GM18907 (cell line): ENCODE measurements around the gene FADS6.

Experiments
- ATAC-seq: cut with Tn5 transposase; IDR thresholded peaks from one replicate; pipeline ENCODE4 v1.9.1; 2021; ENCODE audit warnings: mild to moderate bottlenecking, moderate library complexity; ENCODE audit not compliant: unreplicated experiment

The FADS6 gene

GRCh38 chr17:74892013-74892841 is 1.2 kb downstream of the FADS6 start:
- ATAC-seq, result no peak

GRCh38 chr17:74890554-74890953 is 2.9 kb downstream of the FADS6 start:
- ATAC-seq, result no peak

- ATAC-seq, result no peak
Measured at GRCh38 chr17:74888469-74888868, 5.0 kb downstream of the FADS6 start.

GRCh38 chr17:74883241-74883745 is 10.1 kb downstream of the FADS6 start:
- no peak for ATAC-seq

GRCh38 chr17:74882517-74883240 is 10.8 kb downstream of the FADS6 start:
- no peak for ATAC-seq

- no peak for ATAC-seq
Measured at GRCh38 chr17:74881073-74881472, 12.4 kb downstream of the FADS6 start.

- ATAC-seq, result no peak
Measured at GRCh38 chr17:74879308-74879707, 14.1 kb downstream of the FADS6 start.

- ATAC-seq, result no peak
Measured at GRCh38 chr17:74878658-74879057, 14.8 kb downstream of the FADS6 start.

- no peak for ATAC-seq
Measured at GRCh38 chr17:74877592-74878548, 15.6 kb downstream of the FADS6 start.

GRCh38 chr17:74875977-74876593 is 17.3 kb downstream of the FADS6 start:
- no peak for ATAC-seq

- no peak for ATAC-seq
Measured at GRCh38 chr17:74875155-74875976, 18.1 kb downstream of the FADS6 start.

GRCh38 chr17:74874615-74875037 is 18.8 kb downstream of the FADS6 start:
- ATAC-seq, result no peak

GRCh38 chr17:74873874-74874614 is 19.4 kb downstream of the FADS6 start:
- ATAC-seq, result no peak

- ATAC-seq, result peak; percentile 88
Measured at GRCh38 chr17:74873037-74873873, 20.2 kb downstream of the FADS6 start.

- peak; percentile 33 for ATAC-seq
Measured at GRCh38 chr17:74872313-74873036, 21.0 kb downstream of the FADS6 start, which contains the start of gene FDXR. FDXR (minus strand) TSS chr17:74872994; CDS start chr17:74872944, 50 bp downstream.

- ATAC-seq, result no peak
Measured at GRCh38 chr17:74871356-74872076, 21.9 kb downstream of the FADS6 start.
